Kidney epithelial cell (primary cell): ENCODE results near the gene ST3GAL6. TPM values are rescaled to one million over a fixed set of nuclear protein-coding genes. Genes with fewer than 3 reads are reported as not detected.

Experiments
- DNase-seq: peaks from one replicate; pipeline ENCODE4 v3.0.0-alpha.2; 2010; ENCODE audit warnings: low read depth
- H3K27me3 ChIP-seq: 2 replicates; pipeline ENCODE4 v1.6.0; 2011; ENCODE audit warnings: low read length; ENCODE audit not compliant: control insufficient read depth, insufficient read depth
- H3K36me3 ChIP-seq: 2 replicates; pipeline ENCODE4 v1.5.1; 2011; ENCODE audit warnings: low read length; ENCODE audit not compliant: control insufficient read depth, insufficient read depth
- H3K4me3 ChIP-seq: 2 replicates; pipeline ENCODE4 v1.5.1; 2011; ENCODE audit warnings: low read depth, mild to moderate bottlenecking, control low read depth, low read length
- total RNA-seq: library from RNA; depleted of rRNA; stranded (reverse); fragments of >200 nt; gene quantifications from 2 replicates; pipeline ENCODE4 v1.2.3, GENCODE V29; 2015
- TF ChIP-seq, protein P1 (sequence below): IDR thresholded peaks from 2 replicates; pipeline ENCODE4 v1.5.1; 2011; ENCODE audit warnings: mild to moderate bottlenecking, moderate library complexity, low read length, control low read depth, inconsistent platforms; ENCODE audit not compliant: insufficient read depth, poor library complexity, severe bottlenecking

ST3GAL6 gene
- total RNA-seq, 1 donor from 2014 or later: 1.2 TPM

DNA sequence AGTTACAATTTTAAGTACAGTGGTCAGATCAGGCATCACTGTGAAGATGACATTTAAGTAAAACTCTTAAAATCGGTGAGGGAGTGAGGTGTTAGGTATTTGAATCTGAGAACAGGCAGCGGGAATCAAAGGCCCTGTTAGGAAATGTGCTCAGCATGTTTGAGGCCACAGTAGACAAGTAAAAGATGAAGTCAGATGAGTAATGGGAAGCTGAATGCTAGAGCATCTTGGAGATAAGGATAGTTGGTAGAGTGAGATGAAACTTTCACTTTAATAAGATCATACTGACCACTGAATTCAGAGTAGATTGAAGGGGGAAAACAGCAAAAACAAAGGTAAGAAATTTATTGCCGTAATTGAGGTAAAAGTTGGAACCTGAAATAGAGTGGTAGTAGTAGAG is 76.7 kb downstream of the ST3GAL6 start:
- DNase-seq: no peak
- Histone ChIP-seq H3K4me3 (no peak overlapping the region), H3K27me3 (no peaks in the 10 kb centered on the region), H3K36me3 (no peaks in the 10 kb centered on the region)
- TF ChIP-seq, protein P1, sequence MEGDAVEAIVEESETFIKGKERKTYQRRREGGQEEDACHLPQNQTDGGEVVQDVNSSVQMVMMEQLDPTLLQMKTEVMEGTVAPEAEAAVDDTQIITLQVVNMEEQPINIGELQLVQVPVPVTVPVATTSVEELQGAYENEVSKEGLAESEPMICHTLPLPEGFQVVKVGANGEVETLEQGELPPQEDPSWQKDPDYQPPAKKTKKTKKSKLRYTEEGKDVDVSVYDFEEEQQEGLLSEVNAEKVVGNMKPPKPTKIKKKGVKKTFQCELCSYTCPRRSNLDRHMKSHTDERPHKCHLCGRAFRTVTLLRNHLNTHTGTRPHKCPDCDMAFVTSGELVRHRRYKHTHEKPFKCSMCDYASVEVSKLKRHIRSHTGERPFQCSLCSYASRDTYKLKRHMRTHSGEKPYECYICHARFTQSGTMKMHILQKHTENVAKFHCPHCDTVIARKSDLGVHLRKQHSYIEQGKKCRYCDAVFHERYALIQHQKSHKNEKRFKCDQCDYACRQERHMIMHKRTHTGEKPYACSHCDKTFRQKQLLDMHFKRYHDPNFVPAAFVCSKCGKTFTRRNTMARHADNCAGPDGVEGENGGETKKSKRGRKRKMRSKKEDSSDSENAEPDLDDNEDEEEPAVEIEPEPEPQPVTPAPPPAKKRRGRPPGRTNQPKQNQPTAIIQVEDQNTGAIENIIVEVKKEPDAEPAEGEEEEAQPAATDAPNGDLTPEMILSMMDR: no peak

DNA sequence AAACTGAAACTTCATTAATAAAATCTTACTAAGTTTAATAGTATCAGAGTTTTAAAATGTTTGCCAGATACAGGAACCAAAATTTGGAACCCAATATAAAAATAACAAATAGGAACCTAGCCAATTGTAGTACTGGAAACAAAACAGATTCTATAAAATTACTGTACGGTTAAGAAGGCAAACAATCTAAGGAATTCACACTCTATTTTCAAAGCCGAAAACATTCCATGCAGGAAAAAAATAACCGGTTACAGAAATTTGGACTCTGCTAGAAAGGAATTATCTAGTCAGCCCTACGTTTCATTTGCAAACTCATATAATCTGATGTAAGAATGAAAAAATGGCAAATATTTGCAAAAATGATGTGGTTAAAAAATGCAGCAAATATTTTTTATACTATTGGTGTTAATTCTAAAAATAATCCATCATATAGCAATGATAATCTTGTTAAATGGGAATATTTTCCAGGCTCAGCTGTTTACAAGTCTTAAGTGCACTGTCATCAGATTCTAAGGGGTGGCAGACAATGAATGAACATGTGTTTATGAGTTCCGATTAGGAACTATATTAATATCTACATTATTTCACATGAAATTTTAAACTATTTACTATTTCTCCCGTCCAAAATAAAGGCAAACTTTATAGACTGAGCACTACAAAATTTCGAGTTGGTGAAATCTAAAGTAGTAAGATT is 80.3 kb downstream of the ST3GAL6 start:
- H3K27me3 ChIP-seq: no peaks in the 10 kb centered on the region
- no peak for DNase-seq
- no peak overlapping the region for H3K4me3 ChIP-seq
- H3K36me3 ChIP-seq: no peaks in the 10 kb centered on the region
- TF ChIP-seq, protein P1: no peak

Other genes starting within 250 kb of the ST3GAL6 start
- 103 and 124 TPM in 2 replicates for gene CLDND1, start 240.4 kb upstream of the ST3GAL6 start, total RNA-seq
- not detected in 2 replicates for gene GPR15, start 231.4 kb upstream of the ST3GAL6 start, total RNA-seq
- 26.5 and 28.2 TPM in 2 replicates for gene CPOX, start 169.7 kb upstream of the ST3GAL6 start, total RNA-seq
- gene DCBLD2, start 138.4 kb downstream of the ST3GAL6 start, total RNA-seq: 553 and 624 TPM in 2 replicates